Endothelial cell (in vitro differentiated cells): ENCODE data around the gene TAS2R7. TPM values are rescaled to one million over a fixed set of nuclear protein-coding genes. Genes with fewer than 3 reads are reported as not detected.
A peak's percentile ranks its signal among the peaks of the same experiment; 100 is the strongest.

Source experiments
- DNase-seq: peaks from one replicate; pipeline ENCODE4 v3.0.0; 2021; ENCODE audit warnings: low spot score
- H3K27ac Mint-ChIP-seq: one replicate; pipeline ENCODE4 v1.8.0; 2021; ENCODE audit warnings: mixed read lengths, inconsistent platforms; ENCODE audit not compliant: unreplicated experiment
- H3K27me3 Mint-ChIP-seq: one replicate; pipeline ENCODE4 v1.8.0; 2021; ENCODE audit warnings: mild to moderate bottlenecking, moderate library complexity, mixed read lengths, inconsistent platforms; ENCODE audit not compliant: unreplicated experiment
- H3K36me3 Mint-ChIP-seq: one replicate; pipeline ENCODE4 v1.8.0; 2021; ENCODE audit warnings: mild to moderate bottlenecking, low read depth, mixed read lengths, inconsistent platforms; ENCODE audit not compliant: unreplicated experiment
- H3K4me1 Mint-ChIP-seq: one replicate; pipeline ENCODE4 v1.8.0; 2021; ENCODE audit warnings: mild to moderate bottlenecking, mixed read lengths, inconsistent platforms; ENCODE audit not compliant: unreplicated experiment
- H3K4me3 Mint-ChIP-seq: one replicate; pipeline ENCODE4 v1.8.0; 2021; ENCODE audit warnings: mild to moderate bottlenecking, mixed read lengths, inconsistent platforms; ENCODE audit not compliant: unreplicated experiment
- H3K9me3 Mint-ChIP-seq: one replicate; pipeline ENCODE4 v1.8.0; 2021; ENCODE audit warnings: mixed read lengths, inconsistent platforms; ENCODE audit not compliant: unreplicated experiment
- CTCF ChIP-seq: fragments of 200-600 bp; sonication (generic); IDR thresholded peaks from one replicate; pipeline ENCODE4 v1.5.0; 2021; ENCODE audit warnings: antibody characterized with exemption; ENCODE audit not compliant: unreplicated experiment
- total RNA-seq: library from RNA; stranded (reverse); fragmentation: NEBNext Ultra II Directional; extraction: Animal tissue kit (Norgen Biotek cat#: 25700); gene quantifications from one replicate; pipeline ENCODE4 v1.2.1, GENCODE V29; 2021; ENCODE audit not compliant: unreplicated experiment

The TAS2R7 gene
- total RNA-seq, 1 donor from 2014 or later: not detected

- no peak overlapping the region for H3K4me3 Mint-ChIP-seq
- H3K4me1 Mint-ChIP-seq: peaks cover 4% of the 10 kb centered on the region
- no peak overlapping the region for H3K27ac Mint-ChIP-seq
- no peak for DNase-seq
- no peaks in the 10 kb centered on the region for H3K36me3 Mint-ChIP-seq
- TF ChIP-seq CTCF: no peak
- H3K27me3 Mint-ChIP-seq: no peaks in the 10 kb centered on the region
- no peaks in the 10 kb centered on the region for H3K9me3 Mint-ChIP-seq
These were observed 23.3 kb downstream of the TAS2R7 start for GRCh38 chr12:10779103-10779502.

DNA sequence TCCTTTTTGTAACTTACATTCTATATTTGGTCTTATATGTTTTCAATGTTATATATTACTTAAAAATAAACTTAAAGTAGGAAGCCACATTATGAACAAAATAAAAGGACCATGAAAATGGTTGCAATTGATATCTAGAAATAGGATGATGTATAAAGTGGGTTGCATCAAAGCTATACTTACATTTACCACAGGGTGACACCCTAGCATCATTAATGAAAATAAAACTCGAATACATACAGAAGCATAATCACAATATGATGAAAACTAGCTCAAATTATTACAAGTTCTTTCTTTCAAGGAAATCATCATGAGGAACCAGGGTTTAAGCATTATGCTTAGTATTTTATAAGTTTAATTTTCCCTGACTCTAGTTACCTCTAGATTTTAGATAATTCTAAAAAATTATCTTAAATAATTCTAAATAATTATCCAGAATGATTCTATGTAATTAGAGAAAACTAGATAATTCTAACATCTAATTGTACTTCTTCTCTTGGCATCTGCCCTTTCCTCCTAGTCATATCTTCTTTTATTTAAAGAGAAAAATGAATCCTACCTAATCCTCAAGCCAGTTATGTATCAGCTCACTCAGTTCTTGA, 31.2 kb downstream of the TAS2R7 start:
- Mint-ChIP-seq H3K9me3 (no peaks in the 10 kb centered on the region), H3K27me3 (no peaks in the 10 kb centered on the region), H3K4me1 (no peaks in the 10 kb centered on the region), H3K4me3 (no peak overlapping the region), H3K36me3 (no peaks in the 10 kb centered on the region), H3K27ac (no peak overlapping the region)
- no peak for DNase-seq
- TF ChIP-seq CTCF: peak; percentile 67

DNA sequence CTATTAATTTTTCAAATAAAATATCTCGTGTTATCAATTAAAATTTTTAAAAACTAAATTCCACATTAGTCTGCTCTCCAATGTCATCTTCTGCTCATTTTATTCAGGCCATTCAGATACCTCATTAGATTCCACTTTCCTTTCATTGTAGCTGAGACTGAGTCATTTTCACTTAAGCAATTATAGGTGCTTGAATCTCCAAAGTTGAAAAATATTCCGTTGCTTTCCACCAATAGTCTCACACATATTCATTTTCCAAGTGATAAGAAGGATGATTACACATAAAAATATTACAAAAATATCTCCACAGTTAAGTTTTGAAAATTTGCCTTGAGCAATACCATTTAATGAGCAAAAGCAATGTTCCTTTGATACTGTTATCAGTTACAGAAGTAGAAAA, 42.8 kb downstream of the TAS2R7 start:
- no peak for TF ChIP-seq CTCF
- Mint-ChIP-seq H3K9me3 (peaks cover 5% of the 10 kb centered on the region), H3K27me3 (peaks cover 3% of the 10 kb centered on the region), H3K27ac (no peak overlapping the region), H3K36me3 (peaks cover 9% of the 10 kb centered on the region), H3K4me1 (no peaks in the 10 kb centered on the region), H3K4me3 (no peak overlapping the region)
- no peak for DNase-seq

DNA sequence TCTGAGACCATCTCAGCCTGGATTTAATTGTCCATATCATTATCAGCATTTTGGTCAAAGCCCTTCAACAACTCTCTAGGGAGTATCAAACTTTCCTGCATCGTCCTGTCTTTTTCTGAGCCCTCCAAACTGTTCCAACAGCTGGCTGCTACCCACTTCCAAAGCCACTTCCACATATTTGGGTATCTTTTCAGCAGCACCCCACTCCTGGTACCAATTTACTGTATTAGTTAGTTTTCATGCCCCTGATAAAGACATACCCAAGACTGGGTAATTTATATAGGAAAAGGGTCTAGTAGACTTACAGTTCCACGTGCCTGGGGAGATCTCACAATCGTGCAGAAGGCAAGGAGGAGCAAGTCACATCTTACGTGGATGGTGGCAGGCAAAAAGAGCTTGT, 46.2 kb downstream of the TAS2R7 start:
- peaks cover 5% of the 10 kb centered on the region for H3K9me3 Mint-ChIP-seq
- H3K27me3 Mint-ChIP-seq: peaks cover 4% of the 10 kb centered on the region

More for the DNA sequence above, 46.2 kb downstream of the TAS2R7 start:
- DNase-seq: no peak
- Mint-ChIP-seq H3K4me3 (no peak overlapping the region), H3K36me3 (peaks cover 9% of the 10 kb centered on the region), H3K27ac (no peak overlapping the region), H3K4me1 (no peaks in the 10 kb centered on the region)
- TF ChIP-seq CTCF: no peak
